H1 (cell line): ENCODE measurements around the gene PMS1. TPM values are rescaled to one million over a fixed set of nuclear protein-coding genes. Genes with fewer than 3 reads are reported as not detected.
A peak's percentile ranks its signal among the peaks of the same experiment; 100 is the strongest.

Experiments
- CTCF ChIA-PET: fragments of 300-600 bp; sonication (Branson Sonifier 250); formaldehyde crosslinking; loops from one replicate; lab custom pipeline; 2021; ENCODE audit not compliant: partially characterized antibody; lab: Charles Lee
- POLR2A ChIA-PET: fragments of 300-600 bp; sonication (Branson Sonifier 250); formaldehyde crosslinking; loops from one replicate; lab custom pipeline; 2021; ENCODE audit warnings: inconsistent platforms; ENCODE audit not compliant: partially characterized antibody; lab: Charles Lee
- DNase-seq, 2 experiments: peaks; one replicate each; pipeline versions ENCODE4 v3.0.0 to v3.0.0-alpha.2; 2010 to 2022; ENCODE audit warnings: low spot score in 2 of 2, low read depth in 1 of 2, mixed read lengths in 1 of 2
- FAIRE-seq: peaks from 2 replicates; lab custom pipeline; 2011; peaks lifted over from hg19 to GRCh38; lab: Jason Lieb, UNC
- H2AFZ ChIP-seq: 2 replicates; pipeline ENCODE4 v1.8.1; 2012; ENCODE audit warnings: low read length, inconsistent platforms
- H2AK5ac ChIP-seq: 2 replicates; pipeline ENCODE4 v1.6.1; 2013; ENCODE audit warnings: low read depth, low read length
- H2BK120ac ChIP-seq: replicated peaks from 2 replicates; pipeline ENCODE3; 2013; ENCODE audit warnings: low read depth, low read length, inconsistent platforms
- H2BK12ac ChIP-seq: 2 replicates; pipeline ENCODE4 v1.6.1; 2013; ENCODE audit warnings: low read depth, low read length
- H2BK15ac ChIP-seq: 2 replicates; pipeline ENCODE4 v1.6.1; 2013; ENCODE audit warnings: low read length
- H2BK20ac ChIP-seq: 2 replicates; pipeline ENCODE4 v1.6.1; 2013; ENCODE audit warnings: low read length
- H2BK5ac ChIP-seq: 2 replicates; pipeline ENCODE4 v1.6.1; 2013; ENCODE audit warnings: low read depth, low read length
- H3K14ac ChIP-seq: 2 replicates; pipeline ENCODE4 v1.6.1; 2013; ENCODE audit warnings: inconsistent platforms; ENCODE audit not compliant: insufficient read length
- H3K18ac ChIP-seq: 2 replicates; pipeline ENCODE4 v1.6.1; 2013; ENCODE audit warnings: low read length; ENCODE audit errors: extremely low read depth
- H3K23ac ChIP-seq: 2 replicates; pipeline ENCODE4 v1.6.1; 2013; ENCODE audit warnings: inconsistent platforms; ENCODE audit not compliant: insufficient read length
- H3K23me2 ChIP-seq: 2 replicates; pipeline ENCODE4 v1.6.1; 2013; ENCODE audit warnings: low read depth, low read length
- H3K27ac ChIP-seq: 2 replicates; pipeline ENCODE4 v1.6.1; 2011; ENCODE audit warnings: low read depth, low read length, inconsistent platforms
- H3K27me3 ChIP-seq, 4 experiments: replicated peaks in 1 of 4; 1 replicate in 1 of 4; 2 replicates in 3 of 4; pipeline versions ENCODE4 v1.6.1 to v1.8.1; 2011 to 2013; ENCODE audit warnings: low read length in 3 of 4, mild to moderate bottlenecking in 3 of 4, inconsistent platforms in 2 of 4, mixed read lengths in 2 of 4, moderate library complexity in 1 of 4; ENCODE audit not compliant: control insufficient read depth in 3 of 4, insufficient read depth in 3 of 4; ENCODE audit errors: extremely low read depth in 1 of 4
- H3K36me3 ChIP-seq, 4 experiments: 2 replicates each; pipeline versions ENCODE4 v1.6.1 to v1.8.1; 2011 to 2013; ENCODE audit warnings: mild to moderate bottlenecking in 4 of 4, low read length in 3 of 4, moderate library complexity in 2 of 4, control low read depth in 1 of 4, inconsistent platforms in 1 of 4; ENCODE audit not compliant: insufficient read depth in 4 of 4, control insufficient read depth in 2 of 4
- H3K4ac ChIP-seq: replicated peaks from 2 replicates; pipeline ENCODE3; 2013; ENCODE audit warnings: low read length, low read depth, mixed read lengths, inconsistent platforms; ENCODE audit not compliant: insufficient read length
- H3K4me1 ChIP-seq, 4 experiments: replicated peaks in 1 of 4; 1 replicate in 1 of 4; 2 replicates in 3 of 4; pipeline versions ENCODE4 v1.6.1 to v1.8.1; 2011 to 2013; ENCODE audit warnings: low read length in 3 of 4, inconsistent platforms in 2 of 4, mixed read lengths in 1 of 4; ENCODE audit not compliant: insufficient read depth in 4 of 4, control insufficient read depth in 3 of 4
- H3K4me2 ChIP-seq, 2 experiments: 2 replicates each; pipeline versions ENCODE4 v1.6.1 to v1.8.1; 2011 to 2013; ENCODE audit warnings: low read depth in 2 of 2, low read length in 2 of 2, control low read depth in 1 of 2, inconsistent platforms in 1 of 2, mild to moderate bottlenecking in 1 of 2; ENCODE audit not compliant: insufficient read depth in 1 of 2
- H3K4me3 ChIP-seq, 4 experiments: fragments of 200-600, 300-600 bp in 1 of 4; sonication (generic), shearing (Covaris generic), sonication (Bioruptor Twin) in 1 of 4; 2 replicates each; pipeline versions ENCODE4 v1.5.1 to v1.8.1; 2011 to 2016; ENCODE audit warnings: low read length in 4 of 4, low read depth in 3 of 4, control low read depth in 2 of 4, inconsistent platforms in 2 of 4, mild to moderate bottlenecking in 2 of 4, mixed read lengths in 1 of 4, moderate library complexity in 1 of 4; ENCODE audit not compliant: insufficient read depth in 2 of 4; ENCODE audit errors: extremely low read depth in 1 of 4
- H3K56ac ChIP-seq: replicated peaks from 2 replicates; pipeline ENCODE3; 2013; ENCODE audit warnings: low read depth, mild to moderate bottlenecking, mixed read lengths, low read length, inconsistent platforms; ENCODE audit not compliant: insufficient read length
- H3K79me1 ChIP-seq: 2 replicates; pipeline ENCODE4 v1.6.1; 2013; ENCODE audit warnings: low read depth, low read length, control low read depth
- H3K79me2 ChIP-seq, 2 experiments: 2 replicates each; pipeline versions ENCODE4 v1.6.1 to v1.8.1; 2012 to 2013; ENCODE audit warnings: low read length in 2 of 2, mild to moderate bottlenecking in 2 of 2, inconsistent platforms in 1 of 2; ENCODE audit not compliant: insufficient read depth in 2 of 2, control insufficient read depth in 1 of 2
- H3K9ac ChIP-seq, 4 experiments: replicated peaks in 1 of 4; 1 replicate in 1 of 4; 2 replicates in 3 of 4; pipeline versions ENCODE4 v1.6.1 to v1.8.1; 2011 to 2013; ENCODE audit warnings: low read depth in 3 of 4, low read length in 3 of 4, control low read depth in 2 of 4, mild to moderate bottlenecking in 2 of 4, moderate library complexity in 2 of 4, inconsistent platforms in 1 of 4; ENCODE audit errors: extremely low read depth in 1 of 4
- H3K9me3 ChIP-seq, 2 experiments: 2 replicates each; pipeline versions ENCODE4 v1.6.1 to v1.8.1; 2012 to 2013; ENCODE audit warnings: mild to moderate bottlenecking in 2 of 2, moderate library complexity in 2 of 2, control low read depth in 1 of 2, inconsistent platforms in 1 of 2, low read depth in 1 of 2, low read length in 1 of 2, mixed read lengths in 1 of 2; ENCODE audit not compliant: insufficient read depth in 2 of 2
- H4K20me1 ChIP-seq, 2 experiments: replicated peaks in 1 of 2; 2 replicates each; pipeline versions ENCODE3 to v1.8.1; 2011 to 2013; ENCODE audit warnings: inconsistent platforms in 2 of 2, low read length in 2 of 2, mild to moderate bottlenecking in 1 of 2; ENCODE audit not compliant: insufficient read depth in 2 of 2, control insufficient read depth in 1 of 2
- H4K5ac ChIP-seq: 2 replicates; pipeline ENCODE4 v1.6.1; 2013; ENCODE audit warnings: low read length, low read depth, mixed read lengths, inconsistent platforms; ENCODE audit not compliant: insufficient read length
- H4K8ac ChIP-seq: 2 replicates; pipeline ENCODE4 v1.8.0; 2013; ENCODE audit warnings: mild to moderate bottlenecking, moderate library complexity, low read length, inconsistent platforms; ENCODE audit not compliant: insufficient read depth; ENCODE audit errors: extremely low read depth
- H4K91ac ChIP-seq: replicated peaks from 2 replicates; pipeline ENCODE3; 2013; ENCODE audit warnings: low read length, mixed read lengths, inconsistent platforms; ENCODE audit not compliant: insufficient read length
- ASH2L ChIP-seq: fragments of 200-600, 300-600 bp; sonication (generic); IDR thresholded peaks from one replicate; pipeline ENCODE4 v1.7.1; 2017; ENCODE audit warnings: low read length
- CBX8 ChIP-seq: fragments of 300-800, 300-1000 bp; sonication (generic); IDR thresholded peaks from 2 replicates; pipeline ENCODE4 v1.7.1; 2016; ENCODE audit warnings: low read depth, low read length, borderline replicate concordance
- CREB1 ChIP-seq: IDR thresholded peaks from 2 replicates; pipeline ENCODE4 v1.6.1; 2012; ENCODE audit warnings: inconsistent platforms
- FOSL1 ChIP-seq: IDR thresholded peaks from 2 replicates; pipeline ENCODE4 v1.6.1; 2011; ENCODE audit warnings: mild to moderate bottlenecking, low read depth, low read length, moderate library complexity; ENCODE audit not compliant: insufficient read depth
- KDM4A ChIP-seq: IDR thresholded peaks from one replicate; pipeline ENCODE4 v1.7.1; 2012; ENCODE audit warnings: low read depth, mild to moderate bottlenecking, moderate library complexity, low read length, inconsistent platforms; ENCODE audit not compliant: severe bottlenecking
- MAX ChIP-seq: IDR thresholded peaks from 2 replicates; pipeline ENCODE4 v1.6.1; 2012; ENCODE audit warnings: inconsistent platforms
- NRF1 ChIP-seq: IDR thresholded peaks from 2 replicates; pipeline ENCODE4 v1.6.1; 2011; ENCODE audit warnings: mild to moderate bottlenecking, low read depth, low read length, improper control_type of control experiment
- PHF8 ChIP-seq: fragments of 200-600 bp; sonication (generic); conservative IDR thresholded peaks from 2 replicates; pipeline ENCODE4 v1.7.1; 2012; ENCODE audit warnings: low read depth, mild to moderate bottlenecking, inconsistent platforms, low read length, moderate library complexity
- SP1 ChIP-seq: IDR thresholded peaks from 2 replicates; pipeline ENCODE4 v1.6.1; 2011; ENCODE audit warnings: low read depth, low read length
- SP4 ChIP-seq: IDR thresholded peaks from 2 replicates; pipeline ENCODE4 v1.6.1; 2012; ENCODE audit warnings: low read length, inconsistent platforms
- TAF1 ChIP-seq: IDR thresholded peaks from 2 replicates; pipeline ENCODE4 v1.6.1; 2011; ENCODE audit warnings: mild to moderate bottlenecking, low read depth, low read length
- TEAD4 ChIP-seq: IDR thresholded peaks from 2 replicates; pipeline ENCODE4 v1.6.1; 2012; ENCODE audit warnings: low read depth, low read length, inconsistent platforms, mixed read lengths
- ZNF274 ChIP-seq: IDR thresholded peaks from 2 replicates; pipeline ENCODE4 v1.7.0; 2012; ENCODE audit warnings: low read length, borderline replicate concordance; ENCODE audit errors: extremely low read depth
- WGBS, 2 experiments: shearing (Covaris generic) in 1 of 2; methylation state at CpG; one replicate each; pipeline versions ENCODE4 v1.1.6 to v1.1.7; 2013 to 2015; ENCODE audit warnings: low lambda C conversion rate in 2 of 2, mixed read lengths in 2 of 2, inconsistent platforms in 1 of 2, low coverage in 1 of 2, missing lambda C conversion rate in 1 of 2; ENCODE audit not compliant: insufficient replicate concordance in 2 of 2, insufficient coverage in 1 of 2, insufficient read length in 1 of 2; ENCODE audit errors: extremely low coverage in 1 of 2, missing lambda C conversion rate in 1 of 2; 5-methylcytosine and 5-hydroxymethylcytosine counted together
- polyA plus RNA-seq, 7 experiments: library from polyadenylated mRNA; depleted of rRNA in 3 of 7; stranded (reverse) in 5 of 7; unstranded in 2 of 7; fragments of >200 nt in 5 of 7; fragments of 200-250 nt in 2 of 7; gene quantifications; 1 replicate in 5 of 7; 2 replicates in 1 of 7; 4 replicates in 1 of 7; pipeline versions ENCODE4 v1.2.1 to v1.2.3, GENCODE V29; 2011 to 2013; ENCODE audit warnings: missing spikeins in 2 of 7, mixed read lengths in 2 of 7
- total RNA-seq: library from RNA; stranded (reverse); fragmentation: NEBNext Ultra II Directional; extraction: Animal tissue kit (Norgen Biotek cat#: 25700); gene quantifications from 2 replicates; pipeline ENCODE4 v1.2.1, GENCODE V29; 2021
- TF ChIP-seq, protein P1 (sequence below): IDR thresholded peaks from 2 replicates; pipeline ENCODE4 v1.6.1; 2012; ENCODE audit warnings: inconsistent platforms

Gene PMS1
- total and polyA plus RNA-seq, 2 of the 8 experiments (the other 6 are each of a cell fraction or from before 2014, with no cell fraction given): 13.1 to 59.7 TPM

DNA sequence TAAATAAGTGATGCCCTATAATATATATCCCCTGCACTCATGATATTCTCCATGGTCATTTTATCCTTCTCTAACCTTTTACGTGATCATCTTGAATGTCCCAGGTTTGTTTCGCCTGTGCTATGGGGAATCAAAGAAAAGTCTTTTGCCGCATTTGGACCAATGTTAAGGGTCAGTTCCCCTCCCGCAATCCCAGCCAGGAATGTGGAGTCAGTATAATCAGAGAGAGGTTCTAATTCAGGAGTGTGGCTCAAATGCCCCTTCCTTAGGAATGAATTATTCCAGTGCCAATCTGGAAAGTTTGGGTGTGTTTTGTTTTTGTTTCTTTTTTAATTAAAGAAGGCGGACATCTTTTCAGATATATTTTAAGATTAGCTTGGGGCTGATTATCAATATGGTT, 41.8 kb downstream of the PMS1 start:
- no peak overlapping the region for H2BK20ac ChIP-seq
- no peak overlapping the region for H3K4me3 ChIP-seq
- H4K91ac ChIP-seq: no peak overlapping the region
- H2BK5ac ChIP-seq: no peak overlapping the region
- H4K8ac ChIP-seq: no peak overlapping the region
- no peak for DNase-seq
- 66% methylated on average over 5 of the region's 5 CpGs; no CpG with 5 or more reads in 1 of the 2 experiments for WGBS, 2 experiments
- FAIRE-seq: peak; percentile 75
- no peak overlapping the region for H3K27ac ChIP-seq
- no peak overlapping the region for H3K23ac ChIP-seq
- H2BK120ac ChIP-seq: no peak overlapping the region
- peaks cover 0 to 4% (median 2%) of the 10 kb centered on the region in 4 experiments; a peak in 2 of 8 replicates for H3K36me3 ChIP-seq
- no peak overlapping the region for H2AFZ ChIP-seq
- H2AK5ac ChIP-seq: no peak overlapping the region
- peaks cover 0 to 35% of the 10 kb centered on the region in 2 experiments; a peak in 2 of 4 replicates for H3K79me2 ChIP-seq
- peak overlapping the region in 1 of 2 experiments; percentile 3; a peak in 1 of 4 replicates for H3K4me2 ChIP-seq
- ChIA-PET POLR2A (interaction anchor here (1.4 kb wide), 1 partner anchor 42 kb away, joined by 3 read pairs; the partner anchor contains the start of gene ORMDL1), CTCF (interaction anchor here (1.4 kb wide), 1 partner anchor 11 kb away, joined by 5 read pairs; no protein-coding TSS in a partner anchor)
- no peaks in the 10 kb centered on the region; the same call in 1 of the 2 replicates for H3K23me2 ChIP-seq
- H3K14ac ChIP-seq: no peak overlapping the region
- H3K9ac ChIP-seq: no peak overlapping the region
- H3K56ac ChIP-seq: no peak overlapping the region
- H4K20me1 ChIP-seq: peaks cover 0 to 4% of the 10 kb centered on the region in 2 experiments
- H3K27me3 ChIP-seq: no peaks in the 10 kb centered on the region
- H4K5ac ChIP-seq: no peak overlapping the region
- peaks cover 0 to 9% (median 2%) of the 10 kb centered on the region in 4 experiments; a peak in 2 of 7 replicates for H3K4me1 ChIP-seq
- no peak overlapping the region for H3K18ac ChIP-seq
- H2BK12ac ChIP-seq: no peak overlapping the region
- H3K9me3 ChIP-seq: no peaks in the 10 kb centered on the region
- no peak overlapping the region for H3K4ac ChIP-seq
- H3K79me1 ChIP-seq: no peaks in the 10 kb centered on the region
- H2BK15ac ChIP-seq: no peak overlapping the region
- 0 out of 2 replicates have a peak, but pooled peaks have one; percentile 48 for TF ChIP-seq SP1
- TF ChIP-seq CREB1: no peak
- TF ChIP-seq SP4: no peak
- no peak for TF ChIP-seq FOSL1
- TF ChIP-seq, protein P1, sequence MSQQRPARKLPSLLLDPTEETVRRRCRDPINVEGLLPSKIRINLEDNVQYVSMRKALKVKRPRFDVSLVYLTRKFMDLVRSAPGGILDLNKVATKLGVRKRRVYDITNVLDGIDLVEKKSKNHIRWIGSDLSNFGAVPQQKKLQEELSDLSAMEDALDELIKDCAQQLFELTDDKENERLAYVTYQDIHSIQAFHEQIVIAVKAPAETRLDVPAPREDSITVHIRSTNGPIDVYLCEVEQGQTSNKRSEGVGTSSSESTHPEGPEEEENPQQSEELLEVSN: no peak
- peak; percentile 31 for TF ChIP-seq ASH2L
- no peak for TF ChIP-seq KDM4A
- no peak for TF ChIP-seq MAX
- no peak for TF ChIP-seq PHF8
- peak; percentile 83 for TF ChIP-seq TEAD4
- no peak for TF ChIP-seq TAF1
- no peak for TF ChIP-seq CBX8
- TF ChIP-seq NRF1: no peak
- no peak for TF ChIP-seq ZNF274
